Measurements from ENCODE around the gene LASP1.
"Not testable (repeated sequence)": the region's sequence is repeated elsewhere in the genome, so short reads cannot be mapped to it uniquely, and the experiment has no call there.

Gene LASP1

GRCh38 chr17:38911081-38911730 is 41.3 kb downstream of the LASP1 start:
- DNase-seq, result no peak

GRCh38 chr17:38911731-38912081 is 41.8 kb downstream of the LASP1 start:
- not testable (repeated sequence) for DNase-seq

- no peak for DNase-seq
Measured at GRCh38 chr17:38912221-38912813, 42.5 kb downstream of the LASP1 start.

GRCh38 chr17:38914741-38915638 is 45.1 kb downstream of the LASP1 start:
- no peak for DNase-seq

- DNase-seq, result no peak
Measured at GRCh38 chr17:38915639-38915995, 45.8 kb downstream of the LASP1 start.

GRCh38 chr17:38916771-38917170 is 46.9 kb downstream of the LASP1 start:
- no peak for DNase-seq

GRCh38 chr17:38917259-38917658 is 47.4 kb downstream of the LASP1 start:
- no peak for DNase-seq

- DNase-seq, result no peak
Measured at GRCh38 chr17:38918129-38918913, 48.5 kb downstream of the LASP1 start.

GRCh38 chr17:38918916-38919315 is 49.1 kb downstream of the LASP1 start:
- DNase-seq, result no peak

- no peak for DNase-seq
Measured at GRCh38 chr17:38919316-38920078, 49.6 kb downstream of the LASP1 start.

GRCh38 chr17:38920374-38921291 is 50.8 kb downstream of the LASP1 start:
- DNase-seq, result no peak

- DNase-seq, result no peak
Measured at GRCh38 chr17:38921756-38922411, 52.0 kb downstream of the LASP1 start.

GRCh38 chr17:38922538-38923297 is 52.9 kb downstream of the LASP1 start:
- DNase-seq, result no peak

- no peak for DNase-seq
Measured at GRCh38 chr17:38925263-38925995, 55.6 kb downstream of the LASP1 start, which contains the start of gene LASP1NB. LASP1NB (plus strand) TSS chr17:38925614.

GRCh38 chr17:38926293-38927070 is 56.6 kb downstream of the LASP1 start:
- no peak for DNase-seq

GRCh38 chr17:38930782-38931181 is 60.9 kb downstream of the LASP1 start:
- not testable (repeated sequence) for DNase-seq

GRCh38 chr17:38933962-38934361 is 64.1 kb downstream of the LASP1 start:
- not testable (repeated sequence) for DNase-seq

- no peak for DNase-seq
Measured at GRCh38 chr17:38939987-38940386, 70.1 kb downstream of the LASP1 start.

Measured in NCI-H1048 (cell line).